Epithelial cell of esophagus (primary cell): Measurements from ENCODE around the gene SYT3.

Source experiments
- DNase-seq: peaks from one replicate; pipeline ENCODE4 v3.0.0; 2010; ENCODE audit warnings: low read depth
- H3K4me3 ChIP-seq: 2 replicates; pipeline ENCODE4 v1.5.1; 2011; ENCODE audit warnings: mild to moderate bottlenecking, low read length, control low read depth
- CTCF ChIP-seq: IDR thresholded peaks from 2 replicates; pipeline ENCODE4 v1.5.1; 2011; ENCODE audit warnings: low read depth, mild to moderate bottlenecking, low read length, control low read depth, inconsistent platforms; ENCODE audit not compliant: insufficient read depth; ENCODE audit errors: missing control alignments

Gene SYT3

GRCh38 chr19:50661023-50661422 is 21.3 kb upstream of the SYT3 start:
- H3K4me3 ChIP-seq = no peak overlapping the region
- no peak for TF ChIP-seq CTCF
- no peak for DNase-seq

GRCh38 chr19:50660088-50660366 is 20.3 kb upstream of the SYT3 start:
- no peak for TF ChIP-seq CTCF
- H3K4me3 ChIP-seq = no peak overlapping the region

GRCh38 chr19:50659318-50660087 is 19.8 kb upstream of the SYT3 start:
- no peak overlapping the region for H3K4me3 ChIP-seq
- no peak for DNase-seq
- TF ChIP-seq CTCF = no peak

More at GRCh38 chr19:50660088-50660366, 20.3 kb upstream of the SYT3 start:
- no peak for DNase-seq

GRCh38 chr19:50658441-50659317 is 19.0 kb upstream of the SYT3 start:
- H3K4me3 ChIP-seq = no peak overlapping the region
- peak; percentile 6 for DNase-seq

GRCh38 chr19:50657712-50658440 is 18.2 kb upstream of the SYT3 start:
- peak; percentile 43 for DNase-seq
- no peak for TF ChIP-seq CTCF
- no peak overlapping the region for H3K4me3 ChIP-seq

More at GRCh38 chr19:50658441-50659317, 19.0 kb upstream of the SYT3 start:
- TF ChIP-seq CTCF = no peak

GRCh38 chr19:50657222-50657669 is 17.6 kb upstream of the SYT3 start:
- H3K4me3 ChIP-seq = no peak overlapping the region
- TF ChIP-seq CTCF = no peak
- no peak for DNase-seq
